GM19023 (cell line): Measurements from ENCODE around the gene AMMECR1L.
A peak's percentile ranks its signal among the peaks of the same experiment; 100 is the strongest.
"Not testable (repeated sequence)": the region's sequence is repeated elsewhere in the genome, so short reads cannot be mapped to it uniquely, and the experiment has no call there.

Experiments used
- ATAC-seq: cut with Tn5 transposase; IDR thresholded peaks from one replicate; pipeline ENCODE4 v1.9.1; 2021; ENCODE audit warnings: mild to moderate bottlenecking, moderate library complexity; ENCODE audit not compliant: unreplicated experiment

Gene AMMECR1L

GRCh38 chr2:127841466-127842178 lies 44.1 kb downstream of the AMMECR1L start:
- ATAC-seq: no peak

GRCh38 chr2:127840893-127841292 lies 44.9 kb downstream of the AMMECR1L start:
- no peak for ATAC-seq

GRCh38 chr2:127834951-127835350 lies 50.8 kb downstream of the AMMECR1L start:
- ATAC-seq: no peak

DNA sequence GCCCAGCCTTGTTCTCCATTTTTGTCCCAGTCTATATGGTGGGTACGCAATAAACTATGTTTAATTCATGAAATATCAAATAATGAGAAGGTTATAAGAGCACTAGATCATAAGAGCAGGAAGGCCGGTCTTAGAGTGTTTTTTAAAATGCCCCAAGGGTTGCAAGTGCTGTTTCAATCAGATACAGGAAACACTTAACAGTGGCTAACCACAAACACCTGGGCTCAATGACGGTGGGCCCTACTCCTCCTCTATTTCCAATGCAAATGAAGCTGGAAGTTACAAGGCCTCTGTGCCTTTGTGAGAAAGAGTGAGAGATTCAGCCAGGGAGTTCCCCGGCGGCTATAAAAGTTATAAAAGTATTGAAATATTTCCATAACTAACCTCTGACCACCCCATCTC lies 55.9 kb downstream of the AMMECR1L start:
- ATAC-seq: peak; percentile 97

DNA sequence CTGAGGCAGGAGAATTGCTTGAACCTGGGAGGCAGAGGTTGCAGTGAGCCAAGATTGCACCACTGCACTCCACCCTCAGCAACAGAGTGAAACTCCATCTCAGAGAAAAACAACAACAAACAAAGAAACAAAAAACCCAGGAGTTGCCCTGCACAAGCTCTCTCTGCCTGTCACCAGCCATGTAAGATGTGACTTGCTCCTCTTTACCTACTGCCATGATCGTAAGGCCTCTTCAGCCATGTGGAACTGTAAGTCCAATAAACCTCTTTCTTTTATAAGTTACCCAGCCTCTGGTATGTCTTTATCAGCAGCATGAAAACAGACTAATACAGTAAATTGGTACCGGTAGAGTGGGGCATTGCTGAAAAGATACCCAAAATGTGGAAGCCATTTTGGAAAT lies 59.0 kb downstream of the AMMECR1L start:
- not testable (repeated sequence) for ATAC-seq

- ATAC-seq: no peak
Observed at GRCh38 chr2:127826047-127826446, 59.7 kb downstream of the AMMECR1L start.

DNA sequence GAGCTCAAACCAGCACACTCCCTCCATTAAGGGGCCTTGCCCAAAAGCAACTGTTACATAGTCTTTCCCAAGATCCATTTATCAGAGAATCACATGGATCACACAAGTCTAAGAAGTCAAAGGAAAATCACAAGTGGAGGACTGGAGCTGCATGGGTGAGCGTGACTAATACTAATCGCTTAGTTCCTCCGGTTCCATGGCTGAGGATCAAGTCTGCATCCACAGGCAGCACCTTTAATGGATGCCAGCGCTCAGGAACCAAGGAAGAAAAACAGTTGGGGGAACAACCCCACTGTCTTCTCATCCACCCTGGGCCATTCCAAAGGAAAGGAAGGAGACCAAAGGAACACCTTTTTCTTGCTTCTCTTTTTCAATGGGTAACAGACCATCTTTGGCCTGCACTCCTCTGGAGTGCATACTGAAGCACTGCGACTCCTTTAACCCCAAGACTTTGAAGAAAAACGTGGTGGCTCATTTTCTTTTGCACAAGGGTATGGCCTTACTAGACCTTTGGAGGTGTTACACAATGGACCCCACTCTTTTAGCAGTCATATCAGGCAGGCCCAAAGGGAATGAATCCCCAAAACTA lies 65.6 kb downstream of the AMMECR1L start:
- no peak for ATAC-seq

DNA sequence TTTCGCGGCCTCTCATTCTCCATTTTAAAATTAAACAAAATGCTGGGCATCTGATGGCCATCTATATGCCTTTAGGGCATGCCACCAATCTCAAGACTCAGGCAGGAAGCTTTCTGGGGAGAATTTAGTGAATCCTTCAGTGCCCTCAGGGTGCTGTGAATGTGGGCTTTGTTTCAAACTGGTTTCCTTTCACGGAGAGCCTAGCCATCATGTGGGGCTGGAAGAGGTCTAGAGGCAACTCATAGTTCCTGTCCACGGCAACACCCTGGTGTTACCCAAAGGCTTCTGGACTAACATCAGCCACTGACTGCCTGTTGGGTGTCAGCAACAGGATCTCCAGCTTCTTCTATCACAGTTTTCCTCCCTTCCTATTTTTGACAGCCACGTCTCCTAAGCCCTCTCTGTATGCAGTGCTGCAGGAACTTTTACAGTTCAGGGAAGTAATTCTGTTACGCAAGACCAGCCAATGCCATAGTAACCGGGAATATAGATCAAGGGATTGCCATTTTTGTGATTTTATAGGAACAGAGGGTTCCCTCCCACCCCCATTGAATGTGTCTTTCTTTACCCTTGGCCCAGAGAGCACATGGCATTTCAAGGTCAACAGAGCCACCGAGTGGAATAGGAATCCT lies 66.8 kb downstream of the AMMECR1L start:
- no peak for ATAC-seq

GRCh38 chr2:127818241-127818640 lies 67.5 kb downstream of the AMMECR1L start:
- no peak for ATAC-seq

- ATAC-seq: no peak
Observed at GRCh38 chr2:127814677-127815076, 71.1 kb downstream of the AMMECR1L start.

DNA sequence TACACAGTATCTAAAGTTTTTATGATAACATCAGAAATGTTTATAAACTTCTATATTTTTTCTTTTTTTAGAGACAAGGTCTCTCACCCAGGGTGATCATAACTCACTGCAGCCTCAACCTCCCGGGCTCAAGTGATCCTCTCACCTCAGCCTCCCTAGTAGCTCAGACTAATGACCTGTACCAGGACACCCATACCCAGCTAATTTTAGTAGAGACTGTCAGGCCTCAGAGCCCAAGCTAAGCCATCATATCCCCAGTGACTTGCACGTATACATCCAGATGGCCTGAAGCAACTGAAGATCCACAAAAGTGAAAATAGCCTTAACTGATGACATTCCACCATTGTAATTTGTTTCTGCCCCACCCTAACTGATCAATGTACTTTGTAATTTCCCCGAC lies 73.3 kb downstream of the AMMECR1L start:
- not testable (repeated sequence) for ATAC-seq
